ENCODE data around the gene WSCD2. TPM values are rescaled to one million over a fixed set of nuclear protein-coding genes. Genes with fewer than 3 reads are reported as not detected.

The WSCD2 gene
- total RNA-seq, 2 donors from 2014 or later: 0.26 to 1.3 TPM

DNA sequence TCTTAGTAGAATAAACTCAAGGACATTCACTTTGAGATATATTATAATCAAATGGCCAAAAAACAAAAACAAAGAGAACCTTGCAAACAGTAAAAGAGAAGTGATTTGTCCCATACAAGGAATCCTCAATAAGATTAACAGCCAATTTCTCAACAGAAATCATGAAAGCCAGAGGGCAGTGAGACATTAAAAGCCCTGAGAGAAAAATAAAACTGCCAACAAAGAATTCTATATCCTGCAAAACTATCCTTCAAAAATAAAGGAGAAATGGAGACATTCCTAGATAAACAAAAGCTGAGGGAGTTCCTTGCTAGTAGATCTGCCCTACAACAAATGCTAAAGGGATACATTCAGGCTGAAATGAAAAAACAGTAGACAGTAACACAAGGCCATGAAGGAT, 131.9 kb downstream of the WSCD2 start:
- Histone ChIP-seq H3K4me1 (no peaks in the 10 kb centered on the region), H3K4me3 (no peak overlapping the region), H3K27ac (no peak overlapping the region), H3K36me3 (replicated peaks in 1 of 2; ENCODE audit: insufficient read depth in 1 of 2, low read depth in 2 of 2) (no peaks in the 10 kb centered on the region), H3K27me3 (no peaks in the 10 kb centered on the region), H3K9me3 (peaks cover 0 to 6% (median 0%) of the 10 kb centered on the region in 3 donors)
- intact Hi-C loops (cut with DNase I): no loop called here
- TF ChIP-seq, protein P1, sequence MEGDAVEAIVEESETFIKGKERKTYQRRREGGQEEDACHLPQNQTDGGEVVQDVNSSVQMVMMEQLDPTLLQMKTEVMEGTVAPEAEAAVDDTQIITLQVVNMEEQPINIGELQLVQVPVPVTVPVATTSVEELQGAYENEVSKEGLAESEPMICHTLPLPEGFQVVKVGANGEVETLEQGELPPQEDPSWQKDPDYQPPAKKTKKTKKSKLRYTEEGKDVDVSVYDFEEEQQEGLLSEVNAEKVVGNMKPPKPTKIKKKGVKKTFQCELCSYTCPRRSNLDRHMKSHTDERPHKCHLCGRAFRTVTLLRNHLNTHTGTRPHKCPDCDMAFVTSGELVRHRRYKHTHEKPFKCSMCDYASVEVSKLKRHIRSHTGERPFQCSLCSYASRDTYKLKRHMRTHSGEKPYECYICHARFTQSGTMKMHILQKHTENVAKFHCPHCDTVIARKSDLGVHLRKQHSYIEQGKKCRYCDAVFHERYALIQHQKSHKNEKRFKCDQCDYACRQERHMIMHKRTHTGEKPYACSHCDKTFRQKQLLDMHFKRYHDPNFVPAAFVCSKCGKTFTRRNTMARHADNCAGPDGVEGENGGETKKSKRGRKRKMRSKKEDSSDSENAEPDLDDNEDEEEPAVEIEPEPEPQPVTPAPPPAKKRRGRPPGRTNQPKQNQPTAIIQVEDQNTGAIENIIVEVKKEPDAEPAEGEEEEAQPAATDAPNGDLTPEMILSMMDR (IDR thresholded peaks at IDR 0.05): no peak
- no peak for TF ChIP-seq POLR2A (IDR thresholded peaks at IDR 0.05)
- DNase-seq: no peak
- ATAC-seq: no peak

DNA sequence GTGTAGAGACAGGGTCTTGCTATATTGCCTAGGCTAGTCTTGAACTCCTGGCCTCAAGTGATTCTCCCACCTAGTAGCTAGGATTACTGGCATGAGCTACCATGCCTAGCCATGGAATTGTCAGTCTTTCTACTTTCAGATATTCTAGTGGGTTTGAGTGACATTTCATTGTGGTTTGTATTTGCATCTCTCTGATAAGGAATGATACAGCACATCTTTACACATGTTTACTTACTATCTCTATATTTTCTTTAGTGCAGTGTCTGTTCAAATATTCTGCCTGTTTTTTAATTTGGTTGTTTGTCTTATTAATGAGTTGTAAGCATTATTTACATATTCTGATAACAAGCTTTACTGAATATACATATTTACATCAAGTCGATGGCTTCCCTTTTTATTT, 136.4 kb downstream of the WSCD2 start:
- Histone ChIP-seq H3K4me3 (no peak overlapping the region), H3K9me3 (no peaks in the 10 kb centered on the region), H3K4me1 (no peaks in the 10 kb centered on the region), H3K27ac (no peak overlapping the region), H3K36me3 (replicated peaks in 1 of 2; ENCODE audit: insufficient read depth in 1 of 2, low read depth in 2 of 2) (no peaks in the 10 kb centered on the region), H3K27me3 (no peaks in the 10 kb centered on the region)
- no peak for ATAC-seq
- intact Hi-C loops (cut with DNase I): no loop called here
- TF ChIP-seq POLR2A (IDR thresholded peaks at IDR 0.05): no peak
- TF ChIP-seq, protein P1 (IDR thresholded peaks at IDR 0.05): no peak
- DNase-seq: no peak
- WGBS, 2 donors: 42 to 50% methylated on average over 1 of the region's 1 CpG

DNA sequence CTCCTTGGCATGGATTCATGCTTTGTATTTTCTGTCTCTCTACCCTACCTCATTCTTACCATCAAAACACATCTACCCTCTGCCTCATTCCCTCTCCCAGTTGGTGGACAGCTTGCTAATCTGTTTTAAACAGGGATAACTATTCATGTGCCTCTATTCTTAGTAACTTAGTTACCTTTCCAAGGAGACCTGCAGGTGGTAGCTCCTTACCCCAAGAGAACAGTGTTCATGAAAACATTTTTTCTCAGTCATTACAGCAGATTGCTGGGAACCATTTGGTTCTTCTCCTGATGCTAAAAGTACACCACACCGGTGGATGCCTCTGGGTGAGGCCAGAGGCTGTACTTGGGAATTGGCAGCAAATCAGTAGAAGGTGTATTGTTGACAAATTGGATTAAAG, 137.0 kb downstream of the WSCD2 start:
- Histone ChIP-seq H3K4me1 (no peaks in the 10 kb centered on the region), H3K9me3 (no peaks in the 10 kb centered on the region), H3K36me3 (replicated peaks in 1 of 2; ENCODE audit: insufficient read depth in 1 of 2, low read depth in 2 of 2) (no peaks in the 10 kb centered on the region), H3K27me3 (no peaks in the 10 kb centered on the region), H3K27ac (no peak overlapping the region), H3K4me3 (no peak overlapping the region)
- 56% methylated on average over 1 of the region's 1 CpG for WGBS, 2 donors
- ATAC-seq (no peak), DNase-seq (no peak)
- intact Hi-C loops (cut with DNase I): no loop called here
- TF ChIP-seq, protein P1 (IDR thresholded peaks at IDR 0.05): no peak
- TF ChIP-seq POLR2A (IDR thresholded peaks at IDR 0.05): no peak

DNA sequence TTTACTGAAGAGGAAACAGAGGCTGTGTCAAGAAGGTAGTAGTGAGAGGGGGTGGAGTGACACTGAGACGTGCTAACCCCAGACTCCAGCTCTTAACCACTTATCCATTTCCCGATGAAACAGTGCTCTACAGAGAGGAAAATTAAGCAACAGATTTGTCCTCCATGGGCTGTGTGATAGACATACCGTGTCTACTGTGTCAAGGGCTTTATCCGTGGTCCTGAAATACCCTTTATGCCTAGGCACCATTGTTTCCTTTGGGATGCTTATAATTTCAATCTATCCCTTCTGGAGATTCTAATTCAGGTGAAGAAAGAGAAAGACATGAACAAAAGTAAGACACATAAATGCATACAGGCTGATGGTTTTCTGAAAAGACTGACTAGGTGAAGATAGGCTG, 138.4 kb downstream of the WSCD2 start:
- Histone ChIP-seq H3K9me3 (no peaks in the 10 kb centered on the region), H3K27ac (no peak overlapping the region), H3K36me3 (replicated peaks in 1 of 2; ENCODE audit: insufficient read depth in 1 of 2, low read depth in 2 of 2) (no peaks in the 10 kb centered on the region), H3K4me3 (no peak overlapping the region), H3K4me1 (no peaks in the 10 kb centered on the region), H3K27me3 (no peaks in the 10 kb centered on the region)
- DNase-seq: no peak
- intact Hi-C loops (cut with DNase I): no loop called here
- no peak for ATAC-seq
- 52 to 60% methylated on average over 4 of the region's 4 CpGs for WGBS, 2 donors
- TF ChIP-seq, protein P1 (IDR thresholded peaks at IDR 0.05): no peak
- TF ChIP-seq POLR2A (IDR thresholded peaks at IDR 0.05): no peak

DNA sequence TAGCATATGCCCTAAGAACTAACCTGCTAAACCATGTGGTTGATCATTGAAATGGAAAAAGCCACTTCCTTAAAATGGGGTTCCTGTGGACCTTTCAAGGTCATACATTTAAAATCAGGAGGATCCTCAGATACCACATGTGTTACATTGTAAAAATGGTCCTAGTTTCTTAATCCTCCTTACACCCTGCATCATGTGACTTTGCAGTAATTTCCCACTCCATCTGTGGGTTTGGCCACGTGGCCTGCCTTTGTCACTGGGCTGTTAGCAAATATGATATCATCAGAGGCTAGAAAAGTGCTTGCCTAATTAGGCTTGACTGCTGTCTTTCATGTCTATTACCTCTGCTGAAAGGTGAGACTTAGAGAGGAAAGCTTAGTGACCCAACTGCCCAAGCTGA, 139.3 kb downstream of the WSCD2 start:
- intact Hi-C loops (cut with DNase I): no loop called here
- Histone ChIP-seq H3K27me3 (no peaks in the 10 kb centered on the region), H3K36me3 (replicated peaks in 1 of 2; ENCODE audit: insufficient read depth in 1 of 2, low read depth in 2 of 2) (no peaks in the 10 kb centered on the region), H3K4me3 (no peak overlapping the region), H3K9me3 (no peaks in the 10 kb centered on the region), H3K4me1 (no peaks in the 10 kb centered on the region), H3K27ac (no peak overlapping the region)
- TF ChIP-seq POLR2A (IDR thresholded peaks at IDR 0.05): no peak
- TF ChIP-seq, protein P1 (IDR thresholded peaks at IDR 0.05): no peak
- DNase-seq: no peak
- 32 to 42% methylated on average over 1 of the region's 1 CpG for WGBS, 2 donors
- ATAC-seq: no peak

Measured in body of pancreas (tissue), 4 donors.